ENCODE measurements around the gene TMEM250.

DNA sequence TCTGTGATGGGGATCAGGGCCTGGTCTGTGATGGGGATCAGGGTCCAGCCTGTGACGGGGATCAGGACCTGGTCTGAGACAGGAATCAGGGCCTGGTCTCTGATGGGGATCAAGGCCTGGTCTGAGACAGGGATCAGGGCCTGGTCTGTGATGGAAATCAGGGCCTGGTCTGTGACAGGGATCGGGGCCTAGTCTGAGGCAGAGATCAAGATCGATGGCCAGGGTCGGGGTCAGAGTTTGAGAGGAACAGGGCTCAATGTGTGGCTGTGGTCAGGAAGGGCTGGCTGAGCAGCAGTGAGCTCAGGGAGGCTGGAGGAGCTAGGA is 33.8 kb upstream of the TMEM250 start:
- no peak for TF ChIP-seq POLR2A (IDR thresholded peaks at IDR 0.05)
- TF ChIP-seq, protein P1, sequence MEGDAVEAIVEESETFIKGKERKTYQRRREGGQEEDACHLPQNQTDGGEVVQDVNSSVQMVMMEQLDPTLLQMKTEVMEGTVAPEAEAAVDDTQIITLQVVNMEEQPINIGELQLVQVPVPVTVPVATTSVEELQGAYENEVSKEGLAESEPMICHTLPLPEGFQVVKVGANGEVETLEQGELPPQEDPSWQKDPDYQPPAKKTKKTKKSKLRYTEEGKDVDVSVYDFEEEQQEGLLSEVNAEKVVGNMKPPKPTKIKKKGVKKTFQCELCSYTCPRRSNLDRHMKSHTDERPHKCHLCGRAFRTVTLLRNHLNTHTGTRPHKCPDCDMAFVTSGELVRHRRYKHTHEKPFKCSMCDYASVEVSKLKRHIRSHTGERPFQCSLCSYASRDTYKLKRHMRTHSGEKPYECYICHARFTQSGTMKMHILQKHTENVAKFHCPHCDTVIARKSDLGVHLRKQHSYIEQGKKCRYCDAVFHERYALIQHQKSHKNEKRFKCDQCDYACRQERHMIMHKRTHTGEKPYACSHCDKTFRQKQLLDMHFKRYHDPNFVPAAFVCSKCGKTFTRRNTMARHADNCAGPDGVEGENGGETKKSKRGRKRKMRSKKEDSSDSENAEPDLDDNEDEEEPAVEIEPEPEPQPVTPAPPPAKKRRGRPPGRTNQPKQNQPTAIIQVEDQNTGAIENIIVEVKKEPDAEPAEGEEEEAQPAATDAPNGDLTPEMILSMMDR (IDR thresholded peaks at IDR 0.05): no peak
